Measurements from ENCODE around the gene PFKFB2. TPM values are rescaled to one million over a fixed set of nuclear protein-coding genes. Genes with fewer than 3 reads are reported as not detected.

The PFKFB2 gene
- total RNA-seq, 4 donors from 2014 or later, result 9.4 to 28.7 (median 12.3) TPM

- Histone ChIP-seq H3K9me3 (no peaks in the 10 kb centered on the region), H3K4me1 (peaks cover 0 to 52% (median 0%) of the 10 kb centered on the region in 3 donors), H3K36me3 (no peaks in the 10 kb centered on the region), H3K27me3 (peaks cover 0 to 12% (median 0%) of the 10 kb centered on the region in 4 donors), H3K4me3 (peak within 1 kb of the TSS; percentile 48 to 55 (median 52)), H3K27ac (peak within 1 kb of the TSS; percentile 85 to 98 (median 96))
- DNase-seq, result no peak
- 0% methylated on average over 1 of the region's 1 CpG for WGBS, 2 donors
- intact Hi-C loops (cut with DNase I), result no loop called here
- TF ChIP-seq POLR2A (IDR thresholded peaks at IDR 0.05) (peak in 3 of 4 donors; percentile 80 to 93 (median 91)), CTCF (IDR thresholded peaks at IDR 0.05) (peak in 1 of 6 experiments; percentile 5)
Observed at GRCh38 chr1:207032528-207033017, 20.5 kb upstream of the PFKFB2 start, which contains the start of gene C1orf116. TSS of gene C1orf116 (minus strand) at chr1:207032756. CDS start at chr1:207027598, 5,158 bp downstream.

- WGBS, 2 donors, result 46% methylated on average over 1 to 2 of the region's 2 CpGs
- Histone ChIP-seq H3K36me3 (no peaks in the 10 kb centered on the region), H3K9me3 (no peaks in the 10 kb centered on the region), H3K4me3 (peak overlapping the region in 1 of 4 donors; percentile 2), H3K27ac (peak overlapping the region; percentile 85 to 98 (median 96)), H3K4me1 (peaks cover 0 to 44% (median 0%) of the 10 kb centered on the region in 3 donors), H3K27me3 (peaks cover 0 to 12% (median 0%) of the 10 kb centered on the region in 4 donors)
- DNase-seq, result no peak
- TF ChIP-seq POLR2A (IDR thresholded peaks at IDR 0.05) (no peak), CTCF (IDR thresholded peaks at IDR 0.05) (no peak)
- intact Hi-C loops (cut with DNase I), result no loop called here
Observed at GRCh38 chr1:207033302-207033701, 19.8 kb upstream of the PFKFB2 start.

GRCh38 chr1:207034208-207034607, 18.9 kb upstream of the PFKFB2 start:
- intact Hi-C loops (cut with DNase I), result no loop called here
- TF ChIP-seq POLR2A (IDR thresholded peaks at IDR 0.05) (no peak), CTCF (IDR thresholded peaks at IDR 0.05) (no peak)
- Histone ChIP-seq H3K27ac (peak overlapping the region; percentile 85 to 98 (median 96)), H3K36me3 (no peaks in the 10 kb centered on the region), H3K4me3 (no peak overlapping the region), H3K4me1 (peaks cover 0 to 35% (median 0%) of the 10 kb centered on the region in 3 donors), H3K9me3 (no peaks in the 10 kb centered on the region), H3K27me3 (peaks cover 0 to 12% (median 0%) of the 10 kb centered on the region in 4 donors)
- 46 to 58% methylated on average over 1 of the region's 1 CpG for WGBS, 2 donors
- DNase-seq, result no peak

GRCh38 chr1:207034998-207035397, 18.1 kb upstream of the PFKFB2 start:
- H3K36me3 ChIP-seq, result no peaks in the 10 kb centered on the region
- no peak overlapping the region for H3K4me3 ChIP-seq
- peaks cover 0 to 12% (median 0%) of the 10 kb centered on the region in 4 donors for H3K27me3 ChIP-seq
- H3K4me1 ChIP-seq, result peaks cover 0 to 28% (median 0%) of the 10 kb centered on the region in 3 donors
- H3K9me3 ChIP-seq, result no peaks in the 10 kb centered on the region
- intact Hi-C loops (cut with DNase I), result no loop called here
- TF ChIP-seq POLR2A (IDR thresholded peaks at IDR 0.05) (no peak), CTCF (IDR thresholded peaks at IDR 0.05) (no peak)
- H3K27ac ChIP-seq, result peak overlapping the region in 3 of 4 donors; percentile 44 to 98 (median 97)
- no peak for DNase-seq

- no peak for DNase-seq
- H3K4me3 ChIP-seq, result no peak overlapping the region
- WGBS, 2 donors, result 71 to 75% methylated on average over 4 of the region's 4 CpGs
- intact Hi-C loops (cut with DNase I), result no loop called here
- H3K36me3 ChIP-seq, result no peaks in the 10 kb centered on the region
- peak overlapping the region in 2 of 4 donors; percentile 97 to 98 for H3K27ac ChIP-seq
- peaks cover 0 to 12% (median 0%) of the 10 kb centered on the region in 4 donors for H3K27me3 ChIP-seq
- TF ChIP-seq POLR2A (IDR thresholded peaks at IDR 0.05), result no peak
- no peak for TF ChIP-seq CTCF (IDR thresholded peaks at IDR 0.05)
- H3K4me1 ChIP-seq, result peaks cover 0 to 17% (median 0%) of the 10 kb centered on the region in 3 donors
- H3K9me3 ChIP-seq, result no peaks in the 10 kb centered on the region
Observed at GRCh38 chr1:207035877-207036551, 17.1 kb upstream of the PFKFB2 start.
